HEK293 (cell line): ENCODE measurements around the gene SH3BP4.

Experiments
- GLI2 ChIP-seq: fragments of 450-650 bp; formaldehyde crosslinking; IDR thresholded peaks from 2 replicates; pipeline ENCODE4; 2017; ENCODE audit warnings: missing biosample characterization, missing genetic modification characterization, low read depth, borderline replicate concordance
- REST ChIP-seq: fragments of 450-650 bp; formaldehyde crosslinking; IDR thresholded peaks from 2 replicates; pipeline ENCODE4 v1.5.1; 2016; ENCODE audit warnings: missing biosample characterization, missing genetic modification characterization
- TRIM28 ChIP-seq: IDR thresholded peaks from 2 replicates; pipeline ENCODE4 v1.6.1; 2011; ENCODE audit warnings: low read length, control low read depth, borderline replicate concordance
- YY1 ChIP-seq: fragments of 450-650 bp; formaldehyde crosslinking; IDR thresholded peaks from 2 replicates; pipeline ENCODE4 v1.5.1; 2018; ENCODE audit warnings: missing biosample characterization, missing genetic modification characterization
- ZFP37 ChIP-seq: fragments of 450-650 bp; formaldehyde crosslinking; IDR thresholded peaks from 2 replicates; pipeline ENCODE4 v1.5.1; 2016; ENCODE audit warnings: missing biosample characterization, missing genetic modification characterization
- ZNF211 ChIP-seq: fragments of 450-650 bp; formaldehyde crosslinking; IDR thresholded peaks from 2 replicates; pipeline ENCODE4 v1.5.1; 2016; ENCODE audit warnings: low read depth, missing biosample characterization, missing genetic modification characterization
- ZNF391 ChIP-seq: fragments of 450-650 bp; formaldehyde crosslinking; IDR thresholded peaks from 2 replicates; pipeline ENCODE4 v1.5.1; 2016; ENCODE audit warnings: low read depth, missing biosample characterization, missing genetic modification characterization, borderline replicate concordance
- ZNF777 ChIP-seq: fragments of 450-650 bp; formaldehyde crosslinking; IDR thresholded peaks from 2 replicates; pipeline ENCODE4 v1.5.1; 2017; ENCODE audit warnings: missing biosample characterization, missing genetic modification characterization, borderline replicate concordance
- TF ChIP-seq, protein P1 (sequence below): fragments of 450-650 bp; formaldehyde crosslinking; IDR thresholded peaks from 2 replicates; pipeline ENCODE4 v1.5.1; 2016; ENCODE audit warnings: missing biosample characterization, missing genetic modification characterization

DNA sequence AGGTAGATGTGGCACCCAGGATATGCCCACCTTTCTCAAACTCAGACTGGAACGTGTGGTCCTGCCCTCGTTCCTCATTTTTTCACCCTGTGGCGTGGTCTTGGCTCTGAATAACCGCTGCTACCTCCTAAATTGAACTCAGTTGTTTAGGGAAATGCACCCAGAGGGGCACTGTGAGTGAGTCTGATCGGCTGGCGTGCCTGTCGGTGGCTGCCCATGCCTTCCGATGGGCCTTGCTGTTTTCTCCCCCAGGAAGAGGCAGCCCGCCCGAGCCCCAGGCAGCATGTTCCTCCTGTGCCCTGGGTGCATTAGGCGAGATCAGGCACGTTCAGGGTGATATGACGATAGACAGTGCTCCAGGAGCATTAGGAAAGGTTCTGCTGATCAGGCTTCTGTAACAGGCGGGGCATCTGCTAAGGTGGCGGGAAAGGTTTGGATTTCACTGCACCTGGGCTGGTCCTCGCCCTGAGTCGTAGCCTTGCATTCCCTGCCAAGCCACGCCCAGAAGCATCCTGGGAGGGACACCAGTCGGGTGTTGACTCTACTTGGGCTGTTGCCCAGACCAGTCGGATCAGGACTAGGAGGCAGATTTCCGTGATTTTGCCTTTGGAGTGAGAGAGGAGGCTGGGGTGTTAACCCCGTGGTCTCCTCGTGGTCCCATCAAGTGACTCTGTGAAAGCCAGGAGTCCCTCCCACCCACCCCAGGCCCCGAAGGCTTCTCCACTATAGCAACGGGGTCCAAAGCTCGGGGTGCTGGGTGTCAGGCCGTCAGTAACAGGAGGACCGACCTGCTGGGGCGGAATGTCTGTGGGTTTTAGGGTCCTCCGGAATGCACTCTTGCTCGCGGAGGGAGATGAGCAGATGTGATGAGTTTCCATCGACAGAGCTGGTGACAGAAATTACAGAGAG lies 75.1 kb downstream of the SH3BP4 start:
- TF ChIP-seq, protein P1, sequence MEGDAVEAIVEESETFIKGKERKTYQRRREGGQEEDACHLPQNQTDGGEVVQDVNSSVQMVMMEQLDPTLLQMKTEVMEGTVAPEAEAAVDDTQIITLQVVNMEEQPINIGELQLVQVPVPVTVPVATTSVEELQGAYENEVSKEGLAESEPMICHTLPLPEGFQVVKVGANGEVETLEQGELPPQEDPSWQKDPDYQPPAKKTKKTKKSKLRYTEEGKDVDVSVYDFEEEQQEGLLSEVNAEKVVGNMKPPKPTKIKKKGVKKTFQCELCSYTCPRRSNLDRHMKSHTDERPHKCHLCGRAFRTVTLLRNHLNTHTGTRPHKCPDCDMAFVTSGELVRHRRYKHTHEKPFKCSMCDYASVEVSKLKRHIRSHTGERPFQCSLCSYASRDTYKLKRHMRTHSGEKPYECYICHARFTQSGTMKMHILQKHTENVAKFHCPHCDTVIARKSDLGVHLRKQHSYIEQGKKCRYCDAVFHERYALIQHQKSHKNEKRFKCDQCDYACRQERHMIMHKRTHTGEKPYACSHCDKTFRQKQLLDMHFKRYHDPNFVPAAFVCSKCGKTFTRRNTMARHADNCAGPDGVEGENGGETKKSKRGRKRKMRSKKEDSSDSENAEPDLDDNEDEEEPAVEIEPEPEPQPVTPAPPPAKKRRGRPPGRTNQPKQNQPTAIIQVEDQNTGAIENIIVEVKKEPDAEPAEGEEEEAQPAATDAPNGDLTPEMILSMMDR (tag by site-specific recombination), result no peak
- TF ChIP-seq TRIM28, result no peak
- no peak for TF ChIP-seq REST (tag by site-specific recombination)
- no peak for TF ChIP-seq YY1 (tag by site-specific recombination)
- TF ChIP-seq ZNF777 (tag by site-specific recombination), result no peak
- TF ChIP-seq GLI2 (tag by site-specific recombination), result no peak
- TF ChIP-seq ZNF391 (tag by site-specific recombination), result no peak
- TF ChIP-seq ZFP37, result no peak
- TF ChIP-seq ZNF211, result no peak
